HG02610 (cell line): ENCODE data around the gene CYP2C18.
"Not testable (repeated sequence)": the region's sequence is repeated elsewhere in the genome, so short reads cannot be mapped to it uniquely, and the experiment has no call there.

Experiments used
- ATAC-seq: cut with Tn5 transposase; IDR thresholded peaks from one replicate; pipeline ENCODE4 v1.9.1; 2021; ENCODE audit warnings: mild to moderate bottlenecking, moderate library complexity; ENCODE audit not compliant: unreplicated experiment

Gene CYP2C18

DNA sequence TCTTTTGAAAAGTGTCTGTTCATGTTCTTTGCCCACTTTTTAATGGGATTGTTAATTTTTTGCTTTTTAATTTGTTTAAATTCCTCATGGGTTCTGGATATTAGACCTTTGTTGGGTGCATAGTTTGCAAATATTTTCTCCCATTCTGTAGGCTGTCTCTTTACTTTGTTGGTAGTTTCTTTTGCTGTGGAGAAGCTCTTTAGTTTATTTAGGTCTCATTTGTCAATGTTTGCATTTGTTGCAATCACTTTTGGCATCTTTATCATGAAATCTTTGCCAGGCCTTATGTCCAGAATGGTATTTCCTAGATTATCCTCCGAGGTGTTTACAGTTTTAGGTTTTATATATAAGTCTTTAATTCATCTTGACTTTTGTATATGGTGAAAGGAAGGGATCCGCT is 55.1 kb downstream of the CYP2C18 start:
- no peak for ATAC-seq

DNA sequence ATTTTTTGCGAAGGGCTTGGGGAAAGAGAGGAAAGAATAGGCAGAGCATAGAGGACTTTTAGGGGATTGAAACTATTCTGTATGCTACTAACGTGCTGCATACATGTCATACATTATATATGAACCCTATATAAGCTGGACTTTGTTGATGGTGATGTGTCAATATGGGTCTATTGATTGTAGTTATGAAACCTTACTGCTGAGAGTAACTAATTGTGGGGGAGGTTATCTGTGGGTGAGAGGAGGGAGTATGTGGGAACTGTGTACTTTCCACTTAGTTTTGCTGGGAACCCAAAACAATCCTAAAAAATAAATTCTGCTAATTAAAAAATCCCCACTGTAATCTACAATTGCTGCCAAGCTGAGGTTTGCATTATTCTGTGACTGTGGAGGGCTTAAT is 63.6 kb downstream of the CYP2C18 start:
- ATAC-seq = no peak

GRCh38 chr10:94747838-94748237 is 64.3 kb downstream of the CYP2C18 start:
- ATAC-seq = no peak

- ATAC-seq = no peak
Observed at GRCh38 chr10:94757916-94758315, 74.4 kb downstream of the CYP2C18 start.

GRCh38 chr10:94760586-94761178 is 77.2 kb downstream of the CYP2C18 start:
- no peak for ATAC-seq

DNA sequence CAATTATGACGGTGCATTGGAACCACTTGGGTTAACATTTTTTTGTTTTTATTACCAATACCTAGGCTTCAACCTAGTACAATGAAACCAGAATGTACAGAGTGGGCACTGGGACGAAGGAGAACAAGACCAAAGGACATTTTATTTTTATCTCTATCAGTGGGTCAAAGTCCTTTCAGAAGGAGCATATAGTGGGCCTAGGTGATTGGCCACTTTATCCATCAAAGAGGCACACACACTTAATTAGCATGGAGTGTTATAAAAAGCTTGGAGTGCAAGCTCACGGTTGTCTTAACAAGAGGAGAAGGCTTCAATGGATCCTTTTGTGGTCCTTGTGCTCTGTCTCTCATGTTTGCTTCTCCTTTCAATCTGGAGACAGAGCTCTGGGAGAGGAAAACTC is 78.9 kb downstream of the CYP2C18 start, which contains the start of gene CYP2C19:
Gene CYP2C19, plus strand, starts transcription at position 289 of the 400 bp plus-strand sequence. Its CDS starts 25 bp downstream, at position 314.
- no peak for ATAC-seq

DNA sequence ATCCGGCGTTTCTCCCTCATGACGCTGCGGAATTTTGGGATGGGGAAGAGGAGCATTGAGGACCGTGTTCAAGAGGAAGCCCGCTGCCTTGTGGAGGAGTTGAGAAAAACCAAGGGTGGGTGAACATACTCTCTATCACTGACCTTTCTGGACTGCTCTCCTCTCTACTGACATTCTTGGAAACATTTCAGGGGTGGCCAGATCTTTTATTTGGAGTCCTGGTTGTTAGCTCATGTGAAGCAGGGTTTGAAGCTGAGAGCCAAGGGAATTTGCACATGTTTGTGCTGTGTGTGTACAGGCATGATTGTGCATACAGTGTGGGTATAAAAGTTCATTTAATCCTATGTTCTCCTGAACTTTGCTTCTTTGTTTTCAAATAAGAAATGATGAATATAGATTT is 91.9 kb downstream of the CYP2C18 start:
- ATAC-seq = not testable (repeated sequence)

DNA sequence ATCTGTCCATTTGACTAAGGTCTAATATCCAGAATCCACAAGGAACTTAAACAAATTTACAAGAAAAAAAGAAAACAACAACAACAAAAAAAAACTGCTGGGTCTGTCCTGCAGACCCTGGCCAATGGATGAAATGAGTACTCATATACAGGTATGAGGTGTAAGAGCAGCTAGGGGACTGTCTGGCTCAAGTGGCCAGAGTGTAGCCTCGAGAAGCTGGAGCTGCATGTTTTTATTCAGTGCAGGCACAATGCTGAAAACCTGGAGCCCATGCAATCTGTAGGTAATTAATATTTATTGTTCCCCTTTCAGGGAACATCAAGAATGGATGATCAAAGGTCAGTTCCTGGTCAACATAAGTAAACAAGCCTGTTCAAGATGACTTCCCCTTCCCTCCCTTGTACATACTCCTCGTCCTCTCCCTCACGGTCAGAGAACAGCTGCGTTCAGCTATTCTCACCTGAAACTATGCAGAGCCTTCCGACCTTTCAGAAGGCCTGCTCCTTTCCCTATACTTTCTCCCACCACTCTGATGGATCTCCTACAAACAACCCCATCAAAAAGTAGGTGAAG is 94.4 kb downstream of the CYP2C18 start:
- no peak for ATAC-seq

DNA sequence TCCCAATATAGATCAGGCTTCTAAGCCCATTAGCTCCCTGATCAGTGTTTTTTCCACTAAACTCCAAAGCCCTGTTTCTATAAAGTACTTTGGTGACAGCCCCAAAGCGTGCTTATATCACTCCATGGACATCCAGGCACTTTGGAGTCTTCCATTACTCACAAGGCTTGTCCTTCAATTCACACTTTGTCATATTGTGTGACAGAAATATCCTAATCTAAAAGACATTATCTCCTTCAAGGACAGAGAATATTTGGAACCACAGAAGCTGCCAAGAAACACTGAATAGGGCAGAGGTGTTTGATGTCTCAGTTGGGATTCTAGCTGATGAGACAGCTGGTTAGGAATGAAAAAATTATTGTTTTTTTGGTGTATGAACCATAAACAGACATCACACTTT is 97.3 kb downstream of the CYP2C18 start:
- ATAC-seq = no peak

DNA sequence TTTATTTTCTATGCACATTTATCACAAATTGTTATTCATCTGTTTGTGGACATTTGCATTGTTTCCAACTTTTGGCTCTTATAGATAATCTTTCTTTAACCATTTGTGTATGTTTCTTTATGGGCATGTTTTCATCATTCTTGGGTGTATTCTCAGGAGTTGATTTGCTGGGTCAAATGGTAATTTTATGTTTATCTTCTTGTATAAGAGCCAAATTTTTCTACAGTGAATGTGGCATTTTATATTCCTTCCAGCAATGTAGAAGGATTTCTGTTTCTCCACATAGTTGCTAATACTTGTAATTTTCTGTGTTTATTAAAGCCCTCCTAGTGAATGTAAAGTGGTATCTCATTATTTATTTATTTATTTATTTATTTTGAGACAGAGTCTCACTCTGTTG is 100.7 kb downstream of the CYP2C18 start:
- ATAC-seq = no peak

DNA sequence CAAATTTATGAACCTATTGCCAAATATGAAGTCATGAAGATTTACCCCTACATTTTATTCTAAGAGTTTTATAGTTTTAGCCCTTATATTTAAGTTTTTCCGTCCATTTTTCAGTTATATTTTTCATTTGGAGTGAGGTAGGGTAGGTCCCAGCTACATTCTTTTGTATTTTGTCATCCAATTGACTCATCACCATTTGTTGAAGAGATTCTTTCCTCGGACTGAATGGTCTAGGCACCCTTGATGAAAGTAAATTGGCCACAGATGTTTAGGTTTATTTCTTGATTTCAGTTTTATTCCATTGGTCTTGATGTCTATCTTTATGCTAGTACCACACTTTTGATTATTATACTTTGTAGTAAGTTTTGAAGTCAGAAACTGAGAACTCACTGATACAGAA is 101.7 kb downstream of the CYP2C18 start:
- ATAC-seq = no peak
